Measurements from ENCODE around the gene VCL. TPM values are rescaled to one million over a fixed set of nuclear protein-coding genes. Genes with fewer than 3 reads are reported as not detected.
A peak's percentile ranks its signal among the peaks of the same experiment; 100 is the strongest.

Gene VCL
- total RNA-seq, 1 donor from 2014 or later, result 107 TPM

DNA sequence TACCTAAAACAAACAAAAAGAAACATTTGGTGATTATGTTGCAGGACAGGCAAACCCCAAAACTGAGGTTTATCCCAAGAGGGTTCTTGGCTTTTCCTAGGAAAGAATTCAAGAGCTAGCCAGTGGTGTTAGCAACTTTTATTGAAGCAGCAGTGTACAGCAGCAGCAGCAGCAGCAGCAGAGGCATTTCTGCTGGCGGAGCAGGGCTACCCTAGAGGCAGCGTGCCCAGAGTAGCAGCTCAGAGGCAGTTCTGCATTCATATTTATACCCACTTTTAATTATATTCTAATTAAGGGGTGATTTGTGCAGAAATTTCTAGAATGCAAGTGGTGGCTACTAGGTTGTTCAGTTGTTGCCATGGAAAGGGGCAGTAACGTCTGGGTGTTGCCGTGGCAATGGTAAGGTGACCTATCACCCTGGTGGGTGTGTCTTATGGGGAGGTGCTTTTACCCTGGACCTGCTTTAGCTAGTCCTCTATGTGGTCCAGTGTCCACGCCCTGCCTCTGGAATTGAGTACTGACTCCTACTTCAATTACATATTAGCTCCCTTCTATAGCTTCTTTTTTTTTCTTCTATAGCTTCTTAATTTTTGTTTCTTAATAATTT, 53.9 kb downstream of the VCL start:
- DNase-seq (ENCODE audit: low spot score, unreplicated experiment), result no peak
- Mint-ChIP-seq H3K27me3 (no peaks in the 10 kb centered on the region), H3K9me3 (ENCODE audit: low read depth) (no peaks in the 10 kb centered on the region), H3K4me1 (ENCODE audit: low read depth) (peaks cover 16% of the 10 kb centered on the region), H3K36me3 (ENCODE audit: insufficient read depth) (peaks cover 2% of the 10 kb centered on the region), H3K4me3 (ENCODE audit: low read depth) (no peak overlapping the region), H3K27ac (no peak overlapping the region)
- TF ChIP-seq, protein P1, sequence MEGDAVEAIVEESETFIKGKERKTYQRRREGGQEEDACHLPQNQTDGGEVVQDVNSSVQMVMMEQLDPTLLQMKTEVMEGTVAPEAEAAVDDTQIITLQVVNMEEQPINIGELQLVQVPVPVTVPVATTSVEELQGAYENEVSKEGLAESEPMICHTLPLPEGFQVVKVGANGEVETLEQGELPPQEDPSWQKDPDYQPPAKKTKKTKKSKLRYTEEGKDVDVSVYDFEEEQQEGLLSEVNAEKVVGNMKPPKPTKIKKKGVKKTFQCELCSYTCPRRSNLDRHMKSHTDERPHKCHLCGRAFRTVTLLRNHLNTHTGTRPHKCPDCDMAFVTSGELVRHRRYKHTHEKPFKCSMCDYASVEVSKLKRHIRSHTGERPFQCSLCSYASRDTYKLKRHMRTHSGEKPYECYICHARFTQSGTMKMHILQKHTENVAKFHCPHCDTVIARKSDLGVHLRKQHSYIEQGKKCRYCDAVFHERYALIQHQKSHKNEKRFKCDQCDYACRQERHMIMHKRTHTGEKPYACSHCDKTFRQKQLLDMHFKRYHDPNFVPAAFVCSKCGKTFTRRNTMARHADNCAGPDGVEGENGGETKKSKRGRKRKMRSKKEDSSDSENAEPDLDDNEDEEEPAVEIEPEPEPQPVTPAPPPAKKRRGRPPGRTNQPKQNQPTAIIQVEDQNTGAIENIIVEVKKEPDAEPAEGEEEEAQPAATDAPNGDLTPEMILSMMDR (IDR thresholded peaks at IDR 0.05; ENCODE audit: unreplicated experiment), result no peak

- Mint-ChIP-seq H3K4me3 (ENCODE audit: low read depth) (no peak overlapping the region), H3K4me1 (ENCODE audit: low read depth) (peaks cover 21% of the 10 kb centered on the region), H3K27me3 (no peaks in the 10 kb centered on the region), H3K36me3 (ENCODE audit: insufficient read depth) (peaks cover 2% of the 10 kb centered on the region), H3K27ac (no peak overlapping the region), H3K9me3 (ENCODE audit: low read depth) (no peaks in the 10 kb centered on the region)
- no peak for DNase-seq (ENCODE audit: low spot score, unreplicated experiment)
- TF ChIP-seq, protein P1 (IDR thresholded peaks at IDR 0.05; ENCODE audit: unreplicated experiment), result no peak
Observed at GRCh38 chr10:74052994-74053393, 55.1 kb downstream of the VCL start.

GRCh38 chr10:74055383-74056049, 57.6 kb downstream of the VCL start:
- TF ChIP-seq, protein P1 (IDR thresholded peaks at IDR 0.05; ENCODE audit: unreplicated experiment), result no peak
- no peak overlapping the region for H3K4me3 Mint-ChIP-seq (ENCODE audit: low read depth)
- H3K27ac Mint-ChIP-seq, result peak overlapping the region; percentile 95
- peaks cover 25% of the 10 kb centered on the region for H3K4me1 Mint-ChIP-seq (ENCODE audit: low read depth)
- no peak for DNase-seq (ENCODE audit: low spot score, unreplicated experiment)
- H3K27me3 Mint-ChIP-seq, result no peaks in the 10 kb centered on the region
- H3K36me3 Mint-ChIP-seq (ENCODE audit: insufficient read depth), result no peaks in the 10 kb centered on the region
- H3K9me3 Mint-ChIP-seq (ENCODE audit: low read depth), result no peaks in the 10 kb centered on the region

GRCh38 chr10:74056050-74056818, 58.3 kb downstream of the VCL start:
- Mint-ChIP-seq H3K27ac (peak overlapping the region; percentile 95), H3K27me3 (no peaks in the 10 kb centered on the region), H3K36me3 (ENCODE audit: insufficient read depth) (peaks cover 2% of the 10 kb centered on the region), H3K4me3 (ENCODE audit: low read depth) (no peak overlapping the region), H3K9me3 (ENCODE audit: low read depth) (no peaks in the 10 kb centered on the region), H3K4me1 (ENCODE audit: low read depth) (peaks cover 24% of the 10 kb centered on the region)
- TF ChIP-seq, protein P1 (IDR thresholded peaks at IDR 0.05; ENCODE audit: unreplicated experiment), result no peak
- no peak for DNase-seq (ENCODE audit: low spot score, unreplicated experiment)

DNA sequence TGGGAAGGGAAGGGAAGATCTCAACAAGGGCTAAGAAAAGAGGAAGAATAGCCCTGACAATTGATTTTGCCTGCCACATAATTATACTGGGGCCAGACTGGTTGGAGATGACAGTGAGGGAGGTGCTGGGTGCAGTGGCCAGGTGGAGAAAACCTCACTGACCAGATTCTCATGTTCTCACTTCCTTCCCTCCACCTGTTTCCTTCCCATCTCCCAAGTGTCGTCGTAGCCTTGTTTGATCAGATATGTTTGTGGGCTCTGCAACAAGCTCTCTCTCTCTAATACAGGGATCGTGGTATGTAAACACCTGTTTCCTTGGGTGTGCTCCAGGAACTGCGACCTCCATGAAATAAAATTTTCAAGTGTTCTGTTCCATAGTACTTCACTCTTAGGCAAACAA, 60.2 kb downstream of the VCL start:
- Mint-ChIP-seq H3K4me3 (ENCODE audit: low read depth) (peak overlapping the region; percentile 4), H3K9me3 (ENCODE audit: low read depth) (no peaks in the 10 kb centered on the region), H3K36me3 (ENCODE audit: insufficient read depth) (peaks cover 6% of the 10 kb centered on the region), H3K27ac (peak overlapping the region; percentile 56), H3K27me3 (no peaks in the 10 kb centered on the region), H3K4me1 (ENCODE audit: low read depth) (peaks cover 24% of the 10 kb centered on the region)
- TF ChIP-seq, protein P1 (IDR thresholded peaks at IDR 0.05; ENCODE audit: unreplicated experiment), result no peak
- no peak for DNase-seq (ENCODE audit: low spot score, unreplicated experiment)
